Measurements from ENCODE around the gene PDZD11.

DNA sequence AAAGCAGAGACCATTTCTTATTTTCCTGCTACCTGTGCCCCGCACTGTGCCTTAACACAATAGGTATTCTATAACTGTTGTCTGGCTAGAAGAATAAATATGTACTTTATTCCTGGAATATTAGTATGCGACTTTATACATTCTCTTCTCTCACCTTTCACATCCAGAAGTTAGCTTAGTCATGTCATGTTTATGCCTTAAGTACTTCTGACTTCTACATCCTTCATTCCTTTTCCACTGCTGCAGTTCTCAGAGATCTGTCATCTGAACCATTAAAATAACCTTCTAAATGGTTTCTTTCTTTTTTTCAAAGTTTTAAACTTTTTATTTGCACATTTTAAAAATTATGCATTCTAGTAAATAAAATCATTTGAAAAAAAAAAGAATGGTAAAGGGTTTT is 34.6 kb upstream of the PDZD11 start:
- TF ChIP-seq, protein P1, sequence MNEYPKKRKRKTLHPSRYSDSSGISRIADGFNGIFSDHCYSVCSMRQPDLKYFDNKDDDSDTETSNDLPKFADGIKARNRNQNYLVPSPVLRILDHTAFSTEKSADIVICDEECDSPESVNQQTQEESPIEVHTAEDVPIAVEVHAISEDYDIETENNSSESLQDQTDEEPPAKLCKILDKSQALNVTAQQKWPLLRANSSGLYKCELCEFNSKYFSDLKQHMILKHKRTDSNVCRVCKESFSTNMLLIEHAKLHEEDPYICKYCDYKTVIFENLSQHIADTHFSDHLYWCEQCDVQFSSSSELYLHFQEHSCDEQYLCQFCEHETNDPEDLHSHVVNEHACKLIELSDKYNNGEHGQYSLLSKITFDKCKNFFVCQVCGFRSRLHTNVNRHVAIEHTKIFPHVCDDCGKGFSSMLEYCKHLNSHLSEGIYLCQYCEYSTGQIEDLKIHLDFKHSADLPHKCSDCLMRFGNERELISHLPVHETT (CRISPR knock-in tag; conservative IDR thresholded peaks at IDR 0.05 in 1 of 2, IDR thresholded peaks at IDR 0.05 in 1 of 2): no peak
- TF ChIP-seq ZNF707 (CRISPR knock-in tag; conservative IDR thresholded peaks at IDR 0.05): no peak
- no peak for TF ChIP-seq POLR2A (conservative IDR thresholded peaks at IDR 0.05)
- no peak for TF ChIP-seq BCOR (IDR thresholded peaks at IDR 0.05)
